HG03066 (cell line): ENCODE data around the gene SNX2.
A peak's percentile ranks its signal among the peaks of the same experiment; 100 is the strongest.

Source experiments
- ATAC-seq: cut with Tn5 transposase; IDR thresholded peaks from one replicate; pipeline ENCODE4 v1.9.1; 2021; ENCODE audit warnings: low read depth; ENCODE audit not compliant: unreplicated experiment

The SNX2 gene

GRCh38 chr5:122772446-122772845, 2.4 kb upstream of the SNX2 start:
- no peak for ATAC-seq

GRCh38 chr5:122773619-122774018, 1.3 kb upstream of the SNX2 start:
- ATAC-seq: no peak

- ATAC-seq: no peak
These were observed 390 bp upstream of the SNX2 start for GRCh38 chr5:122774519-122774860.

GRCh38 chr5:122775550-122776542, 966 bp downstream of the SNX2 start:
- ATAC-seq: peak; percentile 1

GRCh38 chr5:122778157-122778556, 3.3 kb downstream of the SNX2 start:
- ATAC-seq: no peak

GRCh38 chr5:122779451-122779850, 4.6 kb downstream of the SNX2 start:
- ATAC-seq: no peak

DNA sequence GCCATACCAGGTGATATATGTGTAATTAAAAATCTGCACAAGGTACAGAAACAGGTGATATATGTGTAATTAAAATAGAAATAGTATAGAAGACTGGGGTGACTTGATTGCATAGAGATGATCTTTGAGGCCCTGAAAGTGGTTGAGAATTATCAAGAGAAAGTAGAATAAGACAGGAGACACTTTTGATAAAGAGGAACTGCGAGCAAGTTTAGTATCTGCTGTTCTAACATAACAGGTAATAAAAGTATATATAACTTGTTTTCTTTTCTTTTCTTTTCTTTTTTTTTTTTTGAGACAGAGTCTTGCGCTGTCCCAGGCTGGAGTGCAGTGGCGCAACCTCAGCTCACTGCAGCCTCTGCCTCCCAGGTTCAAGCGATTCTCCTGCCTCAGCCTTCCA, 5.4 kb downstream of the SNX2 start:
- ATAC-seq: no peak

GRCh38 chr5:122781465-122781864, 6.6 kb downstream of the SNX2 start:
- ATAC-seq: no peak

DNA sequence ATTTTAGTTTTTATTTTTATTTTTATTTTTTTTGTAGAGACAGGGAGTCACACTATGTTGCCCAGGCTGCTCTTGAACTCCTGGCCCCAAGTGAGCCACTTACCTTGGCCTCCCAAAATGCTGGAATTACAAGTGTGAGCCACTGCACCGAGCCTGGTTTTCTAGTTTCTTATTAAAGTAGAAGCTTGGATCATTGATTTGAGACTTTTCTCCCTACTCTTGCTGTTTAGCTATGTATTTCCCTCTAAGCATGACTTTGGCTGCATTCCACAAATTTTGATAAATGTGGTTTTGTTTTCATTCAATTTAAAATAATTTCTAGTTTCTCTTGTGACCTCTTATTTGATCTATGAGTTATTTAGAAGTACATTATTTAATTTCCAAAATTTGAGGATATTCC, 10.4 kb downstream of the SNX2 start:
- ATAC-seq: no peak

DNA sequence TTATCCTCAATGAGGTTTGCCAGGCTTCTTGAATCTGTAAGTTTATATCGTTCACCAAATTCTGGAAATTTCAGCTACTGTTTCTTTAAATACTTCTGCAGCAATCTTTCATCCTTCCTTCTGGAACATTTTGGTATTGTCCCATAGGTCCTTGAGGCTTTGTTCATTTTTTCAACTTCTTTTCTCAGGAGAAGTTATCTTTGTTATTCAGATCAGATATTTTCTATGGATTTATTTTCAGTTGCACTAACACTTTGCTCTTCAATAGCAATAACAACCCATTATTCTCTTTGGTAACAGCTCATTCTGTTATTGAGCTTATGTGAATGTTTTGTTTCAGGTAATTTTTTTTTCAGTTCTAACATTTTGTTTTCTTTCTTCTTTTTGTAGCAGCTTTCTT, 13.5 kb downstream of the SNX2 start:
- ATAC-seq: no peak

DNA sequence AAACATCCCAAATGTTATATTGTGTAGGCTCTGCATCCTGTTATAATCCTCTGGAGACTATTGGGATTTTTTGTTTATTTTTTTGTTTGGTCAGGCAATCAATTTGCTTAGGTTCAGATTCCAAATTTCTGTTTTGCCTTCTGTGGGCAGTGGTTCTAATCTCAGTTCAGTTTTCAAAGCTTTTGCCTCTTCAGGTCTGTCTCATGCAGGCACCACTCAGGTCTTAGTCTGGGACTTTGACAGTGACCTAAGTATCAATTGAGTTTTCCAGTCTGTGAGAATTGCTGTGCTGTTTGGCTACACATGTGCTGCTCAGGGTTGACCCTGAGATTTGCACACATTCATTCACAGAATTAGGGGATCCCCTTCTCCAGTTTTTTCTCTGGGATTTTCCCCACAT, 14.1 kb downstream of the SNX2 start:
- no peak for ATAC-seq

GRCh38 chr5:122789461-122790171, 14.7 kb downstream of the SNX2 start:
- ATAC-seq: no peak

DNA sequence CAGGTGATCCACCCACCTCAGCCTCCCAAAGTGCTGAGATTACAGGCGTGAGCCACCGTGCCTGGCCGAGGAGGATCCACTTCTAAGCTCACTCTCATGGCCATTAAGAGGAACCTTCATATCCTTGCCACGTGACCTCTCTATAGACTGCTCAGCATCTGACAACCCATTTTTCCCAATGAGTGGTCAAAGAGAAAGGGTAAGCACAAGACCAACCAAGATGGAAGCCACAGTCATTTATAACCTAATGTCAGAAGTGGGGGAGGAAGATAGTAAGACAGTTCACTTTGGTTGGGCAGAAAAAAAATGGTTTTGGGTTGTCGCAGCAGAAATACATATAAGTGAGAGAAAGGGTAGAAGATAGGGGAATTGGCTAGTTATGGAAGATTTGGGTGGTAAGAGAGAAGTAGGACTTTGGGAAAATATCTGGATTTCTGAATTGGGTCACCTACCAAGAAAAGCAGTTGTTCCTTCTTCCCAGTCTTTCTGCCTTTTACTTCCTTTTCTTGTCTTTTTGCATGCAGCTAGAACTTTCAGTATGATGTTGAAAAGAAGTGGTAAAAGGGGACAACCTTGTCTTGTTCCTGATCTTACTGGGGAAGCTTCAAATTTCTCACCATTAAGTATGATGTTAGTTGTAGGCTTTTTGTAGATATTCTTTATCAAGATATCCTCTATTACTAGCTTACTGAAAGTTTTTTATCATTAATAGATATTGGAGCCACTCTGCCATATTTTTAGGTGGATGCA, 15.6 kb downstream of the SNX2 start:
- no peak for ATAC-seq

GRCh38 chr5:122805481-122805880, 30.6 kb downstream of the SNX2 start:
- ATAC-seq: no peak

GRCh38 chr5:122810405-122810804, 35.5 kb downstream of the SNX2 start:
- ATAC-seq: no peak

DNA sequence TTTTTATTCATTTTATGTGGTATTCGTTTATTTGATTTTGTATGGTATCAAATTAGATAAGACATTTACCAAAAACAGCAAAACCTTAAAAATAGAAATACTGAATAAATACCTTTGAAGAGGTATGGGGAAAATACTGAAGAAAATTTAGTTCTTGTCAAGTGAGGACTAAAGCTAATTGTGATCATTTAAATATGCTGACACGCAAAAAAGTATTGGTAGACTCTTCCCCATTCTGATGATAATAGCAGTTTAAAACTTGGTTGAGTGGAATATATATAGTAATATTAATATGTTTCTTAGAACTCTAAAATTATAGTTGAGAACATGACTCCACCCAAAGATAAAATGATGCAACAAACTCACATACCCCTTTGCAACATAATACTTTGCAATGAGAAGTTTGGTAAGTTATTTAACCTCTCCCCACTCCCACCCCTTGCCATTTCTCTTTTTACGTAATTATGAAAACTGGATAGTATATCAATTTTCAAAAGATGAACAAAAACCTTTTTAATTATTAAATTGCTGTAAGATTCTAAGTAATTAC, 40.4 kb downstream of the SNX2 start:
- no peak for ATAC-seq

- ATAC-seq: no peak
These were observed 41.9 kb downstream of the SNX2 start for GRCh38 chr5:122816756-122817155.

DNA sequence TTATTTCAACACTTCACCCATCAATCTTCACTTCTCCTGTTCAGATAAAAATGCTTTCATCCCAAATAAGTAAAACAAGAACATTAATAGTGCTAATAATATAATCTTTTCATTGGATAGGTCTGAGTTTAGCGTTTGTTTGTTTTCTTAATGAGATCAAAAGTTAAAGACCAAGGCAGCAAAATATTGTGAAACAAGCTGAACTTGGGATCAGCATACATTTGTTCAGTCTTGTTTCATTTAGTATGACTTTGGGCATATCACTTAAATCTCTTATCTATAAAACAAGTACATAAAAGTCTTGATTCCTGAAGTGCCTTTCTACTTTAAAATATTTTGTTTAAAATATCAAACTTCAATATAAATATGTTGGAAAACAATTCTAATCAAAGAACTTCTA, 57.1 kb downstream of the SNX2 start:
- ATAC-seq: no peak

GRCh38 chr5:122835681-122836080, 60.8 kb downstream of the SNX2 start:
- ATAC-seq: no peak

DNA sequence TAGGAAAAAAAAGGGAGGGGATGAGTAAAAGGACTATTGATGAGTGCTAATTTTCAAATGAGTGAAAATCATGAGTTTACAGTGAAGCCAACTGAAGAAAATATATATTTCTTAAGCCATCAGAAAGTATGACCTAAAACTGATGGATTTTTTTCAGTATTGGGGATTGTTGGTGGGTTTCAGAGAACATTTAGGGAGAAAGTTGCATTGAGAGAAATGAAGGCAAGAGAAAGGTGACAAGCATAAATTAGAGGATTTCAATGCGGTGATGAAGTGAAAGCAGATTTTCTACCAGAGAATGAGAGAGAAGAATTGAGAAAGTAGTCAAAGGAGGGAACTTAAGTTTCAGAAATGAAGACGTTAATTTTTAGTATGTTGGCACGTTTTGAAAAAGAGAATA, 62.1 kb downstream of the SNX2 start:
- no peak for ATAC-seq

GRCh38 chr5:122839731-122840130, 64.9 kb downstream of the SNX2 start:
- no peak for ATAC-seq
